Neural progenitor cell (in vitro differentiated cells): ENCODE data around the gene YKT6.

Experiments
- CTCF ChIP-seq: fragments of 200-600 bp; sonication (generic); IDR thresholded peaks from 2 replicates; pipeline ENCODE4 v1.5.1; 2017; ENCODE audit warnings: antibody characterized with exemption, mild to moderate bottlenecking
- EZH2 ChIP-seq: fragments of 200-600 bp; sonication (generic); IDR thresholded peaks from 2 replicates; pipeline ENCODE4 v1.6.1; 2017; ENCODE audit warnings: antibody characterized with exemption, mild to moderate bottlenecking, moderate library complexity
- EZH2phosphoT487 ChIP-seq: fragments of 200-600 bp; sonication (generic); IDR thresholded peaks from 2 replicates; pipeline ENCODE4 v1.6.1; 2017; ENCODE audit warnings: antibody characterized with exemption

GRCh38 chr7:44237696-44238095 lies 36.9 kb downstream of the YKT6 start:
- no peak for TF ChIP-seq CTCF
- TF ChIP-seq EZH2, result no peak
- no peak for TF ChIP-seq EZH2phosphoT487
